ENCODE results near the gene PSMB7.

Gene PSMB7

GRCh38 chr9:124346347-124347163 lies 68.7 kb downstream of the PSMB7 start:
- Histone ChIP-seq H3K36me3 (ENCODE audit: insufficient read depth, low read length) (peaks cover 32% of the 10 kb centered on the region), H3K9me3 (ENCODE audit: low read depth, low read length) (no peaks in the 10 kb centered on the region), H3K9ac (ENCODE audit: insufficient read length) (no peak overlapping the region), H3K27ac (no peak overlapping the region), H3K4me3 (no peak overlapping the region)
- no peak for DNase-seq (ENCODE audit: low read depth, low spot score)
- TF ChIP-seq POLR2AphosphoS5 (IDR thresholded peaks at IDR 0.05; ENCODE audit: borderline replicate concordance, low read depth, low read length), result no peak

GRCh38 chr9:124345751-124346281 lies 69.4 kb downstream of the PSMB7 start:
- H3K36me3 ChIP-seq (ENCODE audit: insufficient read depth, low read length), result peaks cover 24% of the 10 kb centered on the region
- no peak for DNase-seq (ENCODE audit: low read depth, low spot score)
- no peak overlapping the region for H3K4me3 ChIP-seq
- H3K9me3 ChIP-seq (ENCODE audit: low read depth, low read length), result no peaks in the 10 kb centered on the region
- H3K27ac ChIP-seq, result no peak overlapping the region
- TF ChIP-seq EZH2 (IDR thresholded peaks at IDR 0.05) (no peak), POLR2AphosphoS5 (IDR thresholded peaks at IDR 0.05; ENCODE audit: borderline replicate concordance, low read depth, low read length) (no peak), FOXP2 (optimal IDR thresholded peaks at IDR 0.05; ENCODE audit: control extremely low read depth, extremely low read length, insufficient read depth) (no peak)
- no peak overlapping the region for H3K9ac ChIP-seq (ENCODE audit: insufficient read length)

GRCh38 chr9:124345063-124345462 lies 70.2 kb downstream of the PSMB7 start:
- H3K9ac ChIP-seq (ENCODE audit: insufficient read length), result no peak overlapping the region
- no peak for DNase-seq (ENCODE audit: low read depth, low spot score)
- TF ChIP-seq EZH2 (IDR thresholded peaks at IDR 0.05) (no peak), FOXP2 (optimal IDR thresholded peaks at IDR 0.05; ENCODE audit: control extremely low read depth, extremely low read length, insufficient read depth) (no peak), POLR2AphosphoS5 (IDR thresholded peaks at IDR 0.05; ENCODE audit: borderline replicate concordance, low read depth, low read length) (no peak)
- no peak overlapping the region for H3K4me3 ChIP-seq
- no peak overlapping the region for H3K27ac ChIP-seq
- H3K36me3 ChIP-seq (ENCODE audit: insufficient read depth, low read length), result peaks cover 19% of the 10 kb centered on the region; the same call in 1 of the 2 replicates
- no peaks in the 10 kb centered on the region for H3K9me3 ChIP-seq (ENCODE audit: low read depth, low read length)

- Histone ChIP-seq H3K36me3 (ENCODE audit: insufficient read depth, low read length) (peaks cover 15% of the 10 kb centered on the region; the same call in 1 of the 2 replicates), H3K4me3 (no peak overlapping the region), H3K27ac (no peak overlapping the region), H3K9ac (ENCODE audit: insufficient read length) (no peak overlapping the region), H3K9me3 (ENCODE audit: low read depth, low read length) (no peaks in the 10 kb centered on the region)
- no peak for DNase-seq (ENCODE audit: low read depth, low spot score)
- TF ChIP-seq POLR2AphosphoS5 (IDR thresholded peaks at IDR 0.05; ENCODE audit: borderline replicate concordance, low read depth, low read length), result no peak
These were observed 70.8 kb downstream of the PSMB7 start for GRCh38 chr9:124344291-124345050.

GRCh38 chr9:124343533-124344290 lies 71.5 kb downstream of the PSMB7 start:
- Histone ChIP-seq H3K9ac (ENCODE audit: insufficient read length) (no peak overlapping the region), H3K27ac (no peak overlapping the region), H3K9me3 (ENCODE audit: low read depth, low read length) (no peaks in the 10 kb centered on the region), H3K36me3 (ENCODE audit: insufficient read depth, low read length) (peaks cover 9% of the 10 kb centered on the region; the same call in 1 of the 2 replicates), H3K4me3 (no peak overlapping the region)
- TF ChIP-seq EZH2 (IDR thresholded peaks at IDR 0.05), result no peak
- no peak for TF ChIP-seq FOXP2 (optimal IDR thresholded peaks at IDR 0.05; ENCODE audit: control extremely low read depth, extremely low read length, insufficient read depth)
- no peak for TF ChIP-seq POLR2AphosphoS5 (IDR thresholded peaks at IDR 0.05; ENCODE audit: borderline replicate concordance, low read depth, low read length)
- DNase-seq (ENCODE audit: low read depth, low spot score), result no peak

- Histone ChIP-seq H3K9me3 (ENCODE audit: low read depth, low read length) (no peaks in the 10 kb centered on the region), H3K9ac (ENCODE audit: insufficient read length) (peak overlapping the region; percentile 12), H3K27ac (no peak overlapping the region), H3K36me3 (ENCODE audit: insufficient read depth, low read length) (peaks cover under 1% of the 10 kb centered on the region; the same call in 1 of the 2 replicates), H3K4me3 (no peak overlapping the region)
- TF ChIP-seq FOXP2 (optimal IDR thresholded peaks at IDR 0.05; ENCODE audit: control extremely low read depth, extremely low read length, insufficient read depth) (no peak), POLR2AphosphoS5 (IDR thresholded peaks at IDR 0.05; ENCODE audit: borderline replicate concordance, low read depth, low read length) (no peak), EZH2 (IDR thresholded peaks at IDR 0.05) (no peak)
- DNase-seq (ENCODE audit: low read depth, low spot score), result no peak
These were observed 72.3 kb downstream of the PSMB7 start for GRCh38 chr9:124342776-124343485.

GRCh38 chr9:124342402-124342775 lies 72.9 kb downstream of the PSMB7 start:
- no peak overlapping the region for H3K27ac ChIP-seq
- H3K9ac ChIP-seq (ENCODE audit: insufficient read length), result peak overlapping the region; percentile 12

More at GRCh38 chr9:124342402-124342775, 72.9 kb downstream of the PSMB7 start:
- Histone ChIP-seq H3K9me3 (ENCODE audit: low read depth, low read length) (no peaks in the 10 kb centered on the region), H3K4me3 (no peak overlapping the region), H3K36me3 (ENCODE audit: insufficient read depth, low read length) (peaks cover 5% of the 10 kb centered on the region)
- TF ChIP-seq FOXP2 (optimal IDR thresholded peaks at IDR 0.05; ENCODE audit: control extremely low read depth, extremely low read length, insufficient read depth) (no peak), EZH2 (IDR thresholded peaks at IDR 0.05) (no peak), POLR2AphosphoS5 (IDR thresholded peaks at IDR 0.05; ENCODE audit: borderline replicate concordance, low read depth, low read length) (no peak)
- no peak for DNase-seq (ENCODE audit: low read depth, low spot score)

Data from SK-N-MC (cell line).